ENCODE results near the gene PACS1.
"Not testable (repeated sequence)": the region's sequence is repeated elsewhere in the genome, so short reads cannot be mapped to it uniquely, and the experiment has no call there.

Gene PACS1

GRCh38 chr11:66071381-66071801 lies 1.3 kb downstream of the PACS1 start:
- no peak for DNase-seq (ENCODE audit: low read depth)

GRCh38 chr11:66072081-66072480 lies 2.0 kb downstream of the PACS1 start:
- H3K4me3 ChIP-seq (ENCODE audit: low read depth, low read length) = peak overlapping the region; percentile 81

More at GRCh38 chr11:66071381-66071801, 1.3 kb downstream of the PACS1 start:
- peak overlapping the region; percentile 81 for H3K4me3 ChIP-seq (ENCODE audit: low read depth, low read length)

DNA sequence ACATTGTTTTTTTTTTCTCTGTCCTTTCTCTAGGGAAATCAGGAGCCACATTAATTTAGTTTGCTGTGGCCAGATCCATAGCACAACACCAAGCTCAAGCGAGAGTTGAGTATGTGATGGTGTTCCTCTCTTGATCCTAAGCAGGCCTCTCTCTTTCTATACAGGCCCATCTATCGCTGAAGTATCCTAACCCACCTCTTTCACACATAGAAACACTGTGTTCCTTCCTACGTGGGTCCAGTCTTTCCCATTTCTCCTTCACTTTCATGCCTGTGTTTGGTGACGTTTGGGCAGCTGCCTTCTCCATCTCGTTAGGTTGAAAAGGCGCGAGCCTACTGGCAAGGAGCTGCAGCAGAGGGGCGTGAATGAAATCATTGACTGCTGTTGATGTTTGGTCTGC lies 2.4 kb downstream of the PACS1 start:
- no peak overlapping the region for H3K4me3 ChIP-seq (ENCODE audit: low read depth, low read length)
- DNase-seq (ENCODE audit: low read depth) = no peak

More at GRCh38 chr11:66072081-66072480, 2.0 kb downstream of the PACS1 start:
- no peak for DNase-seq (ENCODE audit: low read depth)

DNA sequence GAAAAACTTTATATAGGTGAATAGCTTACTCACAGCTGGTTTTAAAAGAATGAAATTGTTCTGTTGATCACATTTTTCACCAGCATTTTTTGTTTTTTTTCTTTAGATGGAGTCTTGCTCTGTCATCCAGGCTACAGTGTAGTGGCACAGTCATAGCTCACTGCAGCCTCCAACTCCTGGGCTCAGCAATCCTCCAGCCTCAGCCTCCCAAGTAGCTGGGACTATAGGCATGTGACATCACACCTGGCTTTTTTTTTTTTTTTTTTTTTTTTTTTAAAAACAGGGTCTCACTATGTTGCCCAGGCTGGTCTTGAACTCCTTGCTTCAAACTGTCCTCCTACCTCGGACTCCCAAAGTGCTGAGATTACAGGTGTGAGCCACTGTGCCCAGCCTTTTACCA lies 3.6 kb downstream of the PACS1 start:
- H3K4me3 ChIP-seq (ENCODE audit: low read depth, low read length) = no peak overlapping the region
- DNase-seq (ENCODE audit: low read depth) = no peak

GRCh38 chr11:66075273-66075672 lies 5.2 kb downstream of the PACS1 start:
- DNase-seq (ENCODE audit: low read depth) = no peak
- no peak overlapping the region for H3K4me3 ChIP-seq (ENCODE audit: low read depth, low read length)

- H3K4me3 ChIP-seq (ENCODE audit: low read depth, low read length) = no peak overlapping the region
- no peak for DNase-seq (ENCODE audit: low read depth)
Measured at GRCh38 chr11:66076561-66076960, 6.5 kb downstream of the PACS1 start.

DNA sequence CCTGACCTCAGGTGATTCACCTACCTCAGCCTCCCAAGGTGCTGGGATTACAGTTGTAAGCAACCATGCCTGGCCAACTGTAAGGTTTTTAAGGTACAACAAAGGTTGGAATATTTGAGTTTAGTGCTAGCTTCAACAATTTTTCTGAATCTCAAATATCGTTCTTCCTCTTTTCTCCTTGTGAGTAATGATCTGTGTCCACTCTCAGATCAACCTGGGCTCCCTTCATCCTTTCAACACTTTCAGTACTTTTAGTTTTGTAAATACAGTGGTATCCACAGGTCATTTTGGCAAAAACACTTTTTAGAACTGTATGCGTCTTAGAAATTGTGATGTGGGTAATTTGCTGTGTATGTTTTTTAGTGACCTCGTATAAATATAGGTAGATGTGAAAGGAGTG lies 7.9 kb downstream of the PACS1 start:
- H3K4me3 ChIP-seq (ENCODE audit: low read depth, low read length) = no peak overlapping the region
- DNase-seq (ENCODE audit: low read depth) = no peak

DNA sequence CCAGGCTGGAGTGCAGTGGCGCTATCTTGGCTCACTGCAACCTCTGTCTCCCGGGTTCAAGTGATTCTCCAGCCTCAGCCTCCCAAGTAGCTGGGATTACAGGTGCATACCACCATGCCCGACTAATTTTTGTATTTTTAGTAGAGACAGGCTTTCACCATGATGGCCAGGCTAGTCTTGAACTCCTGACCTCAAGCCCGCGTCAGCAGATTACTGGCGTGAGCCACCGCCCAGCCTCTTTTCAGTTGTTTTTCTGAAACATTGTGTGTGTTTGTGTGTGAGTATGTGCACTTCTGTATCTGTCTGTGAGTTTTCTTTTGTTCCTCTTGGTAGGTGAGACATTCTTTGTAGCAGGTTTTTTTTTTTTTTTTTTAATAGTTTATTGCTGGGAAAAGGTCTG lies 8.9 kb downstream of the PACS1 start:
- DNase-seq (ENCODE audit: low read depth); H3K4me3 ChIP-seq (ENCODE audit: low read depth, low read length): not testable (repeated sequence)

GRCh38 chr11:66080055-66080817 lies 10.2 kb downstream of the PACS1 start:
- DNase-seq (ENCODE audit: low read depth) = peak; percentile 38
- H3K4me3 ChIP-seq (ENCODE audit: low read depth, low read length) = no peak overlapping the region

GRCh38 chr11:66081505-66081904 lies 11.4 kb downstream of the PACS1 start:
- no peak for DNase-seq (ENCODE audit: low read depth)
- no peak overlapping the region for H3K4me3 ChIP-seq (ENCODE audit: low read depth, low read length)

- no peak for DNase-seq (ENCODE audit: low read depth)
- no peak overlapping the region for H3K4me3 ChIP-seq (ENCODE audit: low read depth, low read length)
Measured at GRCh38 chr11:66082946-66083698, 13.1 kb downstream of the PACS1 start.

GRCh38 chr11:66083767-66084166 lies 13.7 kb downstream of the PACS1 start:
- H3K4me3 ChIP-seq (ENCODE audit: low read depth, low read length) = no peak overlapping the region
- no peak for DNase-seq (ENCODE audit: low read depth)

GRCh38 chr11:66084821-66085475 lies 14.9 kb downstream of the PACS1 start:
- no peak overlapping the region for H3K4me3 ChIP-seq (ENCODE audit: low read depth, low read length)
- no peak for DNase-seq (ENCODE audit: low read depth)

DNA sequence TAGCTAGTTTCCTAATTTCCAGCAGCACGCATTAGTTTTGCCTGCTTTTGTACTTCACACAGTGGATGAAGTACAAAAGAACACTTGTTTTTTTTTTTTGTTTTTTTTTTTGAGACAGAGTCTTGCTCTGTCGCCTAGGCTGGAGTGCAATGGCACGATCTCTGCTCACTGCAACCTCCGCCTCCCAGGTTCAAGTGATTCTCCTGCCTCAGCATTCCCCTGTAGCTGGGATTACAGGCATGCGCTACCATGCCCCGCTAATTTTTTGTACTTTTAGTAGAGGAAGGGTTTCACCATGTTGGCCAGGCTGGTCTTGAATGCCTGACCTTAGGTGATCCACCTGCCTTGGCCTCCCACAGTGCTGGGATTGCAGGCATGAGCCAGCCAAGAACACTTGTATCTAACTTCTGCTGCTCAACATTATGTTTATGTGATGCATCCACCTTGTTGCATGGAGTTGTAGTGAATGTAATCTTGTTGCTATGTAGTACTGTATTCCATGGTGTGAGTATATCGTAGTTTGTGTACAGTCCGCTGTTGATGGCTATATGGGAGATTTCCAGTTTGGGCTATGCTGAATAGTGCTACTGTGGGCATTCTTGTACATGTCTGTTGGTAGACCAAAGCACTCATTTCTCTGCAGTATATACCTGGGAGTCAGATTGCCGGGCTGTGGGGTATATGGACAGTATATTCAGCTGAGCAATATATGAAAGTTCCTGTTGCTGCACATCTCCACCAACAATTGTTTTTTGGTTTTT lies 17.3 kb downstream of the PACS1 start:
- H3K4me3 ChIP-seq (ENCODE audit: low read depth, low read length) = no peak overlapping the region
- no peak for DNase-seq (ENCODE audit: low read depth)

- DNase-seq (ENCODE audit: low read depth) = no peak
- H3K4me3 ChIP-seq (ENCODE audit: low read depth, low read length) = no peak overlapping the region
Measured at GRCh38 chr11:66089067-66089466, 19.0 kb downstream of the PACS1 start.

DNA sequence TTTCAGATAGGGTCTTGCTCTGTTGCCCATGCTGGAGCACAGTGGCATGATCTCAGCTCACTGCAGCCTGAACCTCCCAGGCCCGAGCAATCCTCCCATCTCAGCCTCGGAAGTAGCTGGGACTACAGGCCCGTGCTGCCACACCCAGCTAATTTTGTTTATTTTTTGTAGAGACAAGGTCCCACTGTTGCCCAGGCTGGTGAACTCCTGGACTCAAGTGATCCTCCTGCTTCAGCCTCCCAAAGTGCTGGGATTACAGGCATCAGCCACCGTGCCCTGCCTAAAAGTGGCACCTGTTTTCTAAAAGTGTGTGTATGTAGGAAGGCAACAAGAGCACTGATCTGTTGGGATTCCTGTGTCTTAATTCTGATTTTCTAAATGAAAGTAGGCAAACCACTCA lies 20.2 kb downstream of the PACS1 start:
- DNase-seq (ENCODE audit: low read depth) = no peak
- H3K4me3 ChIP-seq (ENCODE audit: low read depth, low read length) = no peak overlapping the region

DNA sequence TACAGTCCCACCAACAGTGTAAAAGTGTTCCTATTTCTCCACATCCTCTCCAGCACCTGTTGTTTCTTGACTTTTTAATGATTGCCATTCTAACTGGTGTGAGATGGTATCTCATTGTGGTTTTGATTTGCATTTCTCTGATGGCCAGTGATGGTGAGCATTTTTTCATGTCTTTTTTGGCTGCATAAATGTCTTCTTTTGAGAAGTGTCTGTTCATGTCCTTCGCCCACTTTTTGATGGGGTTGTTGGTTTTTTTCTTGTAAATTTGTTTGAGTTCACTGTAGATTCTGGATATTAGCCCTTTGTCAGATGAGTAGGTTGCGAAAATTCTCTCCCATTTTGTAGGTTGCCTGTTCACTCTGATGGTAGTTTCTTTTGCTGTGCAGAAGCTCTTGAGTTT lies 22.1 kb downstream of the PACS1 start:
- DNase-seq (ENCODE audit: low read depth); H3K4me3 ChIP-seq (ENCODE audit: low read depth, low read length): not testable (repeated sequence)

- H3K4me3 ChIP-seq (ENCODE audit: low read depth, low read length); DNase-seq (ENCODE audit: low read depth): not testable (repeated sequence)
Measured at GRCh38 chr11:66099746-66100145, 29.7 kb downstream of the PACS1 start.

DNA sequence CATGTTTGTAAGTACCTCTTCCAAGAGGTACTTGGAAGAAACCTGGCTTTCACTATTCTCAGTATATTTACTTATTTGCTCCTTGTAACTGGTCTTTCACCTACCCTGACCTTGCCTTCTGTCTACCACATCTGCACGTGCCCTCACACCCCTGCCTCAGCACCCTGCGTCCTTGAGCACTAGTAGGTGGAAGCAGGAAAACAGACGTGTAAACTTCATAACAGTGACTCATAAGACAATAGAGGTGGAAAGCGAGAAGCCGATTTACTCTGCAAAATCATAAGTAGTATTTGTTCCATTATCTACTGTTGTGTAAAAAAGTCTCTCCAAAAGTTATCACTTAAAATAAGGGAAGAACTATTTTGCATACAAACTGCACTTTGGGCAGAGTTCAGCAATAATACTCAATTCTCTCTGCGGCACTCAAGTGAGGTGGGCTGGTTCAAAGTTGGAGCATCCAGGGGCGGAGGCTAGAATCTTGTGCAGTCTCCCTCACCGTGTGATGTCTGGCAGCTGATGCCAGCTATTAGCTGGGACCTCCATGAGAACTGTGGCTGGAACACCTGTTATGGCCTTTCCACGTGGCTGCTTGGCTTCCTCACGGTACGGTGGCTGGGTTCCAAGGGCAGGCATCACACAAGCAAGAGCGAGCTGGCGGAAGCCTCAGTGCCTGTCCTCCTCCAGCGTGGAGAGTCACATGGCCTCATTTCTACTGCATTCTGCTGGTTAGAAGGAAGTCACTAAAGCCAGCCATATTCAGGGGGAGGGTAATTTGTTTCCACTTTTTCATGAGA lies 30.4 kb downstream of the PACS1 start:
- H3K4me3 ChIP-seq (ENCODE audit: low read depth, low read length) = no peak overlapping the region
- DNase-seq (ENCODE audit: low read depth) = no peak

Data from skeletal muscle cell (primary cell).